SJCRH30 (cell line): Measurements from ENCODE around the gene RRP15. TPM values are rescaled to one million over a fixed set of nuclear protein-coding genes. Genes with fewer than 3 reads are reported as not detected.
A peak's percentile ranks its signal among the peaks of the same experiment; 100 is the strongest.
"Not testable (repeated sequence)": the region's sequence is repeated elsewhere in the genome, so short reads cannot be mapped to it uniquely, and the experiment has no call there.

Experiments used
- DNase-seq, 2 experiments: peaks; one replicate each; pipeline ENCODE4 v3.0.0-alpha.2; 2015 to 2020
- H3K27ac ChIP-seq: fragments of 250-450 bp; sonication (Bioruptor Pico); 2 replicates; pipeline ENCODE4 v1.5.1; 2020; ENCODE audit warnings: mild to moderate bottlenecking, moderate library complexity
- H3K27me3 ChIP-seq: fragments of 250-450 bp; sonication (Bioruptor Pico); 2 replicates; pipeline ENCODE4 v1.5.1; 2020; ENCODE audit warnings: mild to moderate bottlenecking, moderate library complexity
- H3K36me3 ChIP-seq: fragments of 250-450 bp; sonication (Bioruptor Pico); 2 replicates; pipeline ENCODE4 v1.5.1; 2020; ENCODE audit warnings: mild to moderate bottlenecking, moderate library complexity
- H3K4me1 ChIP-seq: fragments of 250-450 bp; sonication (Bioruptor Pico); 2 replicates; pipeline ENCODE4 v1.5.1; 2020; ENCODE audit warnings: mild to moderate bottlenecking, moderate library complexity
- H3K4me3 ChIP-seq: fragments of 250-450 bp; sonication (Bioruptor Pico); 2 replicates; pipeline ENCODE4 v1.5.1; 2020; ENCODE audit warnings: mild to moderate bottlenecking, moderate library complexity
- H3K9me3 ChIP-seq: fragments of 250-450 bp; sonication (Bioruptor Pico); replicated peaks from 2 replicates; pipeline ENCODE4 v1.5.1; 2020; ENCODE audit warnings: mild to moderate bottlenecking, moderate library complexity
- total RNA-seq: library from RNA; depleted of rRNA; stranded (reverse); fragments of >200 nt; shearing (Covaris generic); gene quantifications from 2 replicates; pipeline ENCODE4 v1.2.3, GENCODE V29; 2014

RRP15 gene
- total RNA-seq, 1 experiment from 2014 or later, result 26.0 TPM

GRCh38 chr1:218304281-218305039 is 19.4 kb downstream of the RRP15 start:
- peak; percentile 93 to 95 for DNase-seq
- Histone ChIP-seq H3K36me3 (peaks cover 26% of the 10 kb centered on the region), H3K27me3 (no peaks in the 10 kb centered on the region), H3K27ac (no peak overlapping the region), H3K9me3 (no peaks in the 10 kb centered on the region), H3K4me3 (no peak overlapping the region), H3K4me1 (peaks cover 12% of the 10 kb centered on the region)

- peaks cover 34% of the 10 kb centered on the region for H3K36me3 ChIP-seq
- H3K4me1 ChIP-seq, result peaks cover 12% of the 10 kb centered on the region
- no peak overlapping the region for H3K4me3 ChIP-seq
- H3K27ac ChIP-seq, result no peak overlapping the region
- H3K9me3 ChIP-seq, result no peaks in the 10 kb centered on the region
- DNase-seq, result no peak
- no peaks in the 10 kb centered on the region for H3K27me3 ChIP-seq
These were observed 20.5 kb downstream of the RRP15 start for GRCh38 chr1:218305472-218306064.

GRCh38 chr1:218312509-218312908 is 27.4 kb downstream of the RRP15 start:
- no peak overlapping the region for H3K4me3 ChIP-seq
- no peaks in the 10 kb centered on the region for H3K27me3 ChIP-seq
- H3K36me3 ChIP-seq, result peaks cover 35% of the 10 kb centered on the region
- DNase-seq, result no peak
- H3K27ac ChIP-seq, result no peak overlapping the region
- no peaks in the 10 kb centered on the region for H3K9me3 ChIP-seq
- H3K4me1 ChIP-seq, result no peaks in the 10 kb centered on the region

GRCh38 chr1:218314316-218314715 is 29.2 kb downstream of the RRP15 start:
- Histone ChIP-seq H3K36me3 (peaks cover 29% of the 10 kb centered on the region), H3K4me1 (no peaks in the 10 kb centered on the region), H3K9me3 (no peaks in the 10 kb centered on the region), H3K27ac (no peak overlapping the region), H3K27me3 (no peaks in the 10 kb centered on the region), H3K4me3 (no peak overlapping the region)
- DNase-seq, result no peak

- no peaks in the 10 kb centered on the region for H3K27me3 ChIP-seq
- no peaks in the 10 kb centered on the region for H3K9me3 ChIP-seq
- no peak overlapping the region for H3K27ac ChIP-seq
- H3K4me1 ChIP-seq, result no peaks in the 10 kb centered on the region
- H3K36me3 ChIP-seq, result peaks cover 20% of the 10 kb centered on the region
- DNase-seq, result no peak
- no peak overlapping the region for H3K4me3 ChIP-seq
These were observed 30.5 kb downstream of the RRP15 start for GRCh38 chr1:218315638-218316037.

- no peaks in the 10 kb centered on the region for H3K9me3 ChIP-seq
- no peaks in the 10 kb centered on the region for H3K4me1 ChIP-seq
- H3K27me3 ChIP-seq, result no peaks in the 10 kb centered on the region
These were observed 32.0 kb downstream of the RRP15 start for GRCh38 chr1:218317061-218317460.

GRCh38 chr1:218320182-218320581 is 35.1 kb downstream of the RRP15 start:
- H3K27me3 ChIP-seq, result not testable (repeated sequence)

More at GRCh38 chr1:218317061-218317460, 32.0 kb downstream of the RRP15 start:
- peaks cover 22% of the 10 kb centered on the region for H3K36me3 ChIP-seq
- H3K27ac ChIP-seq, result no peak overlapping the region
- no peak for DNase-seq
- no peak overlapping the region for H3K4me3 ChIP-seq

GRCh38 chr1:218322762-218323161 is 37.7 kb downstream of the RRP15 start:
- no peak overlapping the region for H3K27ac ChIP-seq
- H3K9me3 ChIP-seq, result no peaks in the 10 kb centered on the region
- H3K4me1 ChIP-seq, result no peaks in the 10 kb centered on the region
- no peaks in the 10 kb centered on the region for H3K27me3 ChIP-seq
- H3K36me3 ChIP-seq, result peaks cover 30% of the 10 kb centered on the region
- no peak for DNase-seq
- no peak overlapping the region for H3K4me3 ChIP-seq

More at GRCh38 chr1:218320182-218320581, 35.1 kb downstream of the RRP15 start:
- DNase-seq, H3K4me3 ChIP-seq, H3K9me3 ChIP-seq, H3K4me1 ChIP-seq, H3K27ac ChIP-seq: not testable (repeated sequence)
- peaks cover 33% of the 10 kb centered on the region for H3K36me3 ChIP-seq

- H3K36me3 ChIP-seq, result peaks cover 30% of the 10 kb centered on the region
These were observed 38.6 kb downstream of the RRP15 start for GRCh38 chr1:218323568-218324225.

GRCh38 chr1:218324226-218324580 is 39.1 kb downstream of the RRP15 start:
- H3K27ac ChIP-seq, result no peak overlapping the region
- peaks cover 30% of the 10 kb centered on the region for H3K36me3 ChIP-seq
- no peak overlapping the region for H3K4me3 ChIP-seq
- H3K4me1 ChIP-seq, result no peaks in the 10 kb centered on the region
- H3K9me3 ChIP-seq, result no peaks in the 10 kb centered on the region
- no peak for DNase-seq
- H3K27me3 ChIP-seq, result no peaks in the 10 kb centered on the region

More at GRCh38 chr1:218323568-218324225, 38.6 kb downstream of the RRP15 start:
- Histone ChIP-seq H3K9me3 (no peaks in the 10 kb centered on the region), H3K4me3 (no peak overlapping the region), H3K4me1 (no peaks in the 10 kb centered on the region), H3K27me3 (no peaks in the 10 kb centered on the region), H3K27ac (no peak overlapping the region)
- no peak for DNase-seq

- DNase-seq, result no peak
These were observed 43.7 kb downstream of the RRP15 start for GRCh38 chr1:218328769-218329168.

GRCh38 chr1:218330043-218330623 is 45.0 kb downstream of the RRP15 start:
- Histone ChIP-seq H3K36me3 (peaks cover 7% of the 10 kb centered on the region; the same call in 1 of the 2 replicates), H3K4me3 (no peak overlapping the region), H3K27me3 (no peaks in the 10 kb centered on the region), H3K4me1 (peaks cover 12% of the 10 kb centered on the region), H3K27ac (peak overlapping the region; percentile 16; the same call in 1 of the 2 replicates), H3K9me3 (no peaks in the 10 kb centered on the region)
- DNase-seq, result peak in 1 of 2 experiments; percentile 76

More at GRCh38 chr1:218328769-218329168, 43.7 kb downstream of the RRP15 start:
- no peaks in the 10 kb centered on the region for H3K9me3 ChIP-seq
- H3K4me3 ChIP-seq, result no peak overlapping the region
- H3K36me3 ChIP-seq, result peaks cover 14% of the 10 kb centered on the region
- peaks cover 12% of the 10 kb centered on the region for H3K4me1 ChIP-seq
- no peak overlapping the region for H3K27ac ChIP-seq
- no peaks in the 10 kb centered on the region for H3K27me3 ChIP-seq

GRCh38 chr1:218332416-218332815 is 47.3 kb downstream of the RRP15 start:
- peaks cover 31% of the 10 kb centered on the region for H3K4me1 ChIP-seq
- no peak overlapping the region for H3K27ac ChIP-seq
- no peaks in the 10 kb centered on the region for H3K9me3 ChIP-seq
- no peak overlapping the region for H3K4me3 ChIP-seq
- H3K27me3 ChIP-seq, result no peaks in the 10 kb centered on the region
- DNase-seq, result no peak
- peaks cover 3% of the 10 kb centered on the region; the same call in 1 of the 2 replicates for H3K36me3 ChIP-seq

- peaks cover 35% of the 10 kb centered on the region for H3K4me1 ChIP-seq
- peak overlapping the region; percentile 33 for H3K27ac ChIP-seq
- H3K4me3 ChIP-seq, result no peak overlapping the region
- H3K9me3 ChIP-seq, result no peaks in the 10 kb centered on the region
- no peaks in the 10 kb centered on the region for H3K36me3 ChIP-seq
- H3K27me3 ChIP-seq, result no peaks in the 10 kb centered on the region
- DNase-seq, result peak; percentile 97 to 99
These were observed 51.2 kb downstream of the RRP15 start for GRCh38 chr1:218336328-218336727.
